WTC11 (cell line): Measurements from ENCODE around the gene CFAP100. TPM values are rescaled to one million over a fixed set of nuclear protein-coding genes. Genes with fewer than 3 reads are reported as not detected.

Experiments
- ATAC-seq: fragments of 200-7000 bp; cut with Tn5 transposase; 2 replicates; pipeline ENCODE4 v1.10.0; 2021; ENCODE audit warnings: mild to moderate bottlenecking, moderate library complexity
- CTCF ChIA-PET: fragments of 300-600 bp; sonication (Branson Sonifier 250); formaldehyde crosslinking; loops from one replicate; lab custom pipeline; 2021; ENCODE audit warnings: antibody characterized with exemption; lab: Charles Lee
- POLR2A ChIA-PET: fragments of 350-600 bp; sonication (Branson Sonifier 250); formaldehyde crosslinking; loops from one replicate; lab custom pipeline; 2021; ENCODE audit warnings: antibody characterized with exemption; lab: Charles Lee
- DNase-seq: peaks from one replicate; pipeline ENCODE4 v3.0.0; 2021; ENCODE audit warnings: low spot score
- H3K27ac Mint-ChIP-seq: 2 replicates; pipeline ENCODE4 v1.8.0; 2021; ENCODE audit warnings: mixed read lengths
- H3K27me3 Mint-ChIP-seq: 2 replicates; pipeline ENCODE4 v1.8.0; 2021; ENCODE audit warnings: low read depth, mild to moderate bottlenecking, moderate library complexity, mixed read lengths
- H3K36me3 Mint-ChIP-seq: 2 replicates; pipeline ENCODE4 v1.8.0; 2021; ENCODE audit warnings: mixed read lengths
- H3K4me1 Mint-ChIP-seq: 2 replicates; pipeline ENCODE4 v1.8.0; 2022; ENCODE audit warnings: mixed read lengths
- H3K4me3 Mint-ChIP-seq: 2 replicates; pipeline ENCODE4 v1.8.0; 2021; ENCODE audit warnings: mild to moderate bottlenecking, moderate library complexity, mixed read lengths
- H3K9me3 Mint-ChIP-seq: 2 replicates; pipeline ENCODE4 v1.8.0; 2021; ENCODE audit warnings: mixed read lengths
- ATF1 ChIP-seq: sonication (generic); formaldehyde crosslinking; IDR thresholded peaks from 2 replicates; pipeline ENCODE4 v1.8.1; 2023; ENCODE audit warnings: mild to moderate bottlenecking, moderate library complexity, missing genetic modification reagents
- E2F1 ChIP-seq: sonication (generic); formaldehyde crosslinking; IDR thresholded peaks from 2 replicates; pipeline ENCODE4 v1.8.0; 2022; ENCODE audit warnings: mild to moderate bottlenecking, missing genetic modification reagents
- ESRRA ChIP-seq: sonication (generic); formaldehyde crosslinking; IDR thresholded peaks from 2 replicates; pipeline ENCODE4 v1.8.1; 2022; ENCODE audit warnings: mild to moderate bottlenecking, missing genetic modification reagents, borderline replicate concordance
- FOXP4 ChIP-seq: sonication (generic); formaldehyde crosslinking; IDR thresholded peaks from 2 replicates; pipeline ENCODE4 v1.8.0; 2022; ENCODE audit warnings: mild to moderate bottlenecking, missing genetic modification reagents
- GABPB1 ChIP-seq: sonication (generic); formaldehyde crosslinking; IDR thresholded peaks from 2 replicates; pipeline ENCODE4 v1.8.1; 2023; ENCODE audit warnings: mild to moderate bottlenecking, missing genetic modification reagents
- GTF2I ChIP-seq: fragments of 250-450 bp; sonication (Bioruptor Pico); conservative IDR thresholded peaks from 2 replicates; pipeline ENCODE4 v1.4.0; 2021; ENCODE audit warnings: mild to moderate bottlenecking
- IRF1 ChIP-seq: sonication (generic); formaldehyde crosslinking; IDR thresholded peaks from 2 replicates; pipeline ENCODE4 v1.8.0; 2023; ENCODE audit warnings: missing genetic modification reagents
- JAZF1 ChIP-seq: fragments of 250-450 bp; sonication (Bioruptor Pico); IDR thresholded peaks from 2 replicates; pipeline ENCODE4 v1.9.0; 2021; ENCODE audit warnings: moderate library complexity, mild to moderate bottlenecking, inconsistent platforms
- KAT7 ChIP-seq: sonication (generic); formaldehyde crosslinking; IDR thresholded peaks from 2 replicates; pipeline ENCODE4 v1.8.1; 2023; ENCODE audit warnings: missing genetic modification reagents, mild to moderate bottlenecking, borderline replicate concordance
- PRRX2 ChIP-seq: fragments of 250-450 bp; sonication (Bioruptor Pico); IDR thresholded peaks from 2 replicates; pipeline ENCODE4 v1.8.0; 2021; ENCODE audit warnings: mild to moderate bottlenecking
- ZNF532 ChIP-seq: fragments of 250-450 bp; sonication (Bioruptor Pico); IDR thresholded peaks from 2 replicates; pipeline ENCODE4 v1.9.0; 2021; ENCODE audit warnings: mild to moderate bottlenecking, borderline replicate concordance
- total RNA-seq: library from RNA; stranded (reverse); gene quantifications from 3 replicates; pipeline ENCODE4 v1.2.3, GENCODE V29; 2021
- TF ChIP-seq, protein P1 (sequence below): sonication (generic); formaldehyde crosslinking; IDR thresholded peaks from 2 replicates; pipeline ENCODE4 v1.8.0; 2022; ENCODE audit warnings: mild to moderate bottlenecking, missing genetic modification reagents
- TF ChIP-seq, protein P2 (sequence below): sonication (generic); formaldehyde crosslinking; conservative IDR thresholded peaks from 2 replicates; pipeline ENCODE4 v1.8.1; 2022; ENCODE audit warnings: mild to moderate bottlenecking, missing genetic modification reagents
- TF ChIP-seq, protein P3 (sequence below): sonication (generic); formaldehyde crosslinking; IDR thresholded peaks from 2 replicates; pipeline ENCODE4 v1.8.1; 2022; ENCODE audit warnings: mild to moderate bottlenecking, moderate library complexity, missing genetic modification reagents
- TF ChIP-seq, protein P4 (sequence below): sonication (generic); formaldehyde crosslinking; IDR thresholded peaks from 2 replicates; pipeline ENCODE4 v1.8.1; 2023; ENCODE audit warnings: mild to moderate bottlenecking, missing genetic modification reagents, borderline replicate concordance

CFAP100 gene
- total RNA-seq, 1 experiment from 2014 or later = not detected

GRCh38 chr3:126474498-126475412 is 80.0 kb downstream of the CFAP100 start:
- ChIA-PET CTCF (interaction anchor here (1.0 to 2.0 kb wide), 6 partner anchors 10 to 342 kb away, joined by 4 to 12 read pairs (median 7); partner anchors contain the start of gene CHST13), POLR2A (interaction anchor here (0.7 to 1.7 kb wide), 2 partner anchors 11 to 19 kb away, joined by 3 to 4 read pairs; no protein-coding TSS in a partner anchor)
- peaks cover 39% of the 10 kb centered on the region for H3K4me1 Mint-ChIP-seq
- DNase-seq = peak; percentile 42
- H3K4me3 Mint-ChIP-seq = peak overlapping the region; percentile 89
- TF ChIP-seq KAT7 = peak; percentile 70; the same call in 1 of the 2 replicates
- TF ChIP-seq ZNF532 (CRISPR knock-in tag) = no peak
- TF ChIP-seq, protein P1, sequence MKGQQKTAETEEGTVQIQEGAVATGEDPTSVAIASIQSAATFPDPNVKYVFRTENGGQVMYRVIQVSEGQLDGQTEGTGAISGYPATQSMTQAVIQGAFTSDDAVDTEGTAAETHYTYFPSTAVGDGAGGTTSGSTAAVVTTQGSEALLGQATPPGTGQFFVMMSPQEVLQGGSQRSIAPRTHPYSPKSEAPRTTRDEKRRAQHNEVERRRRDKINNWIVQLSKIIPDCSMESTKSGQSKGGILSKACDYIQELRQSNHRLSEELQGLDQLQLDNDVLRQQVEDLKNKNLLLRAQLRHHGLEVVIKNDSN (CRISPR knock-in tag) = no peak
- 0 out of 2 replicates have a peak, but pooled peaks have one; percentile 20 for TF ChIP-seq FOXP4 (CRISPR knock-in tag)
- TF ChIP-seq GABPB1 (CRISPR knock-in tag) = peak; percentile 48; the same call in 1 of the 2 replicates
- no peak for TF ChIP-seq E2F1 (CRISPR knock-in tag)
- TF ChIP-seq IRF1 (CRISPR knock-in tag) = 0 out of 2 replicates have a peak, but pooled peaks have one; percentile 43
- TF ChIP-seq JAZF1 (CRISPR knock-in tag) = no peak
- peaks cover 21% of the 10 kb centered on the region for H3K36me3 Mint-ChIP-seq
- H3K27ac Mint-ChIP-seq = peak overlapping the region; percentile 52; the same call in 1 of the 2 replicates
- no peaks in the 10 kb centered on the region for H3K9me3 Mint-ChIP-seq
- ATAC-seq = peak; percentile 1; the same call in 1 of the 2 replicates
- H3K27me3 Mint-ChIP-seq = no peaks in the 10 kb centered on the region

DNA sequence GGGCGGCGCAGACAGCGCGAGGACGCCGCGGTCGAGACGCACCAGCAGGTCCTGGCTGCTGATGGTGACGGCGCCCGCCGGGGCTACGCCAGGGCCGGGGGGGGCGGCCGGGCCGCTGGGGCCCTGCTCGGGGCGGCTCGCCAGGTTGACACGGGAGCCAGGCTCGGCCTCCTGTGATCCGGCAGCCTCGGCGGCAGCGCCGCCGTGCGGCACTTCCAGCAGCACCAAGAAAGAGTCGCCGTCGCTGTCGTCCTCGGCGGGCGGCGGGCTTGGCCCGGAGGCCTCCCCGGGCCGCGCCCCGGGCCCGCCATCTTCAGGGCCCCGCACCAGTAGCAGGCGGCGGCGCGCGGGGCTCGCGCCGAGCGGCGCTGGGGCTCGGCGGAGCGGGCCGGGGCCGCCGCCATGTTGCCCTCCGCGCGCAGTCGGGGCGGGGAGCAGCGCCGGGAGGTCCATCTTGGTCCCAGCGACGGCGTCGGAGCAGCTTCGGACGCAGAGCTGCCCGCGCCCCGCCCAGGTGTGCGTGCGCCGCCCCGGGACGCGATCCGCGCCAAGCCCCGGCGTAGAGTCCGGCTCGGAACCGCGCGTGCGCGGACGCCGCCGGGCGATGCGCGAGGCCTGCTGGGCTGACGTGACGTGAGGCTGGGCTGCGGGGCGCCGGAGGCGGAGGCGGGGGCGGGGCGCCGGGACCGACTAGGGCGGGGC is 80.9 kb downstream of the CFAP100 start, which contains the start of gene ZXDC:
Gene ZXDC (minus strand): TSS at position 479 of the 702 bp plus-strand sequence. CDS start 26 bp downstream, at position 453.
- ChIA-PET POLR2A (interaction anchor here (1.7 kb wide), 1 partner anchor 19 kb away, joined by 4 read pairs; no protein-coding TSS in a partner anchor), CTCF (interaction anchor here (0.9 to 2.0 kb wide), 11 partner anchors 9 to 343 kb away, joined by 3 to 18 read pairs (median 6); partner anchors contain the start of genes CFAP100 and CHST13)
- DNase-seq = peak; percentile 90
- Mint-ChIP-seq H3K4me1 (peaks cover 39% of the 10 kb centered on the region), H3K9me3 (no peaks in the 10 kb centered on the region), H3K36me3 (peaks cover 13% of the 10 kb centered on the region), H3K4me3 (peak within 1 kb of the TSS; percentile 89), H3K27me3 (no peaks in the 10 kb centered on the region), H3K27ac (peak within 1 kb of the TSS; percentile 61)
- ATAC-seq = peak; percentile 81
- TF ChIP-seq PRRX2 (CRISPR knock-in tag) = no peak
- TF ChIP-seq, protein P2, sequence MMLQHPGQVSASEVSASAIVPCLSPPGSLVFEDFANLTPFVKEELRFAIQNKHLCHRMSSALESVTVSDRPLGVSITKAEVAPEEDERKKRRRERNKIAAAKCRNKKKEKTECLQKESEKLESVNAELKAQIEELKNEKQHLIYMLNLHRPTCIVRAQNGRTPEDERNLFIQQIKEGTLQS = no peak
- TF ChIP-seq, protein P3, sequence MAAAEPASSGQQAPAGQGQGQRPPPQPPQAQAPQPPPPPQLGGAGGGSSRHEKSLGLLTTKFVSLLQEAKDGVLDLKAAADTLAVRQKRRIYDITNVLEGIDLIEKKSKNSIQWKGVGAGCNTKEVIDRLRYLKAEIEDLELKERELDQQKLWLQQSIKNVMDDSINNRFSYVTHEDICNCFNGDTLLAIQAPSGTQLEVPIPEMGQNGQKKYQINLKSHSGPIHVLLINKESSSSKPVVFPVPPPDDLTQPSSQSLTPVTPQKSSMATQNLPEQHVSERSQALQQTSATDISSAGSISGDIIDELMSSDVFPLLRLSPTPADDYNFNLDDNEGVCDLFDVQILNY (CRISPR knock-in tag) = peak; percentile 73; the same call in 1 of the 2 replicates
- TF ChIP-seq ESRRA (CRISPR knock-in tag) = no peak
- TF ChIP-seq GTF2I (CRISPR knock-in tag) = no peak
- TF ChIP-seq, protein P4, sequence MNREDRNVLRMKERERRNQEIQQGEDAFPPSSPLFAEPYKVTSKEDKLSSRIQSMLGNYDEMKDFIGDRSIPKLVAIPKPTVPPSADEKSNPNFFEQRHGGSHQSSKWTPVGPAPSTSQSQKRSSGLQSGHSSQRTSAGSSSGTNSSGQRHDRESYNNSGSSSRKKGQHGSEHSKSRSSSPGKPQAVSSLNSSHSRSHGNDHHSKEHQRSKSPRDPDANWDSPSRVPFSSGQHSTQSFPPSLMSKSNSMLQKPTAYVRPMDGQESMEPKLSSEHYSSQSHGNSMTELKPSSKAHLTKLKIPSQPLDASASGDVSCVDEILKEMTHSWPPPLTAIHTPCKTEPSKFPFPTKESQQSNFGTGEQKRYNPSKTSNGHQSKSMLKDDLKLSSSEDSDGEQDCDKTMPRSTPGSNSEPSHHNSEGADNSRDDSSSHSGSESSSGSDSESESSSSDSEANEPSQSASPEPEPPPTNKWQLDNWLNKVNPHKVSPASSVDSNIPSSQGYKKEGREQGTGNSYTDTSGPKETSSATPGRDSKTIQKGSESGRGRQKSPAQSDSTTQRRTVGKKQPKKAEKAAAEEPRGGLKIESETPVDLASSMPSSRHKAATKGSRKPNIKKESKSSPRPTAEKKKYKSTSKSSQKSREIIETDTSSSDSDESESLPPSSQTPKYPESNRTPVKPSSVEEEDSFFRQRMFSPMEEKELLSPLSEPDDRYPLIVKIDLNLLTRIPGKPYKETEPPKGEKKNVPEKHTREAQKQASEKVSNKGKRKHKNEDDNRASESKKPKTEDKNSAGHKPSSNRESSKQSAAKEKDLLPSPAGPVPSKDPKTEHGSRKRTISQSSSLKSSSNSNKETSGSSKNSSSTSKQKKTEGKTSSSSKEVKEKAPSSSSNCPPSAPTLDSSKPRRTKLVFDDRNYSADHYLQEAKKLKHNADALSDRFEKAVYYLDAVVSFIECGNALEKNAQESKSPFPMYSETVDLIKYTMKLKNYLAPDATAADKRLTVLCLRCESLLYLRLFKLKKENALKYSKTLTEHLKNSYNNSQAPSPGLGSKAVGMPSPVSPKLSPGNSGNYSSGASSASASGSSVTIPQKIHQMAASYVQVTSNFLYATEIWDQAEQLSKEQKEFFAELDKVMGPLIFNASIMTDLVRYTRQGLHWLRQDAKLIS (CRISPR knock-in tag) = no peak
- TF ChIP-seq ATF1 = no peak
